ENCODE measurements around the gene SLC24A3. TPM values are rescaled to one million over a fixed set of nuclear protein-coding genes. Genes with fewer than 3 reads are reported as not detected.
"Not testable (repeated sequence)": the region's sequence is repeated elsewhere in the genome, so short reads cannot be mapped to it uniquely, and the experiment has no call there.

SLC24A3 gene
- total RNA-seq, 1 donor from 2014 or later: 17.8 TPM

DNA sequence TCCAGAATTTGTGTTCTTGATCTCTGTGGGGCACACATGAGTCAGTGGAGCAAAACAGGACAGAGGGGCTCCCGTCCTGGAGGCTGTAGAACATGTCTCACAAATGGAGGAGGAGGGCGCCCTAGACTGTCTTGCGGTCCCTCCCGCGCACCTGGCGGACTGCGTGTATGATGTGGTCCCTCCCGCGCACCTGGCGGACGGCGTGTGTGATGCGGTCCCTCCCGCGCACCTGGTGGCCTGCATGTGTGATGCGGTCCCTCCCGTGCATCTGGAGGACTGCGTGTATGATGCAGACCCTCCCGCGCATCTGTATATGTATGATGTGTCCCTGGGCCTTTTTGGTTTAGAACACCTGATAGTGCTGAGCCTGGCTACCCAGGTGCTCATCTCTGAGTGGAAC, 386.8 kb downstream of the SLC24A3 start:
- no peak for DNase-seq

DNA sequence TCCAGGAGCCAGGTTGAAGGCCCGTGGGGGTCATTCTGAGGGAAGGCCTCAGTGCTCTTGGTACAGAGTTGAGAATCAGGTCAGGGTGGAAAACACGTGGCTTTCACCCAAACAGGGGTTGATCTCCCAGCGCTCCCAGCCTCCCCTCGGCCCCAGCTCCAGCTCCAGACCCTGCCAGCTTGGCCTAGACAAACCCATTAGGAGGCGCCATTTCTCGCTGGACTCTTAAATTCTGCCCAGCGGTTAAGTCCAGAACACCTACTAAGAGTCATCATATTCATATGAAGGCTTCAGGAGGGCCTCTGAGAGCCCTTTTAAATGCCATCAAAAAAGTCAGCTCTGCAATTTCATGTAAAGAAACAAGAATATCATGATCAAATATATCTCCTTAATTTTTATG, 387.6 kb downstream of the SLC24A3 start:
- DNase-seq: no peak

- no peak for DNase-seq
These were observed 388.8 kb downstream of the SLC24A3 start for GRCh38 chr20:19601126-19601810.

- no peak for DNase-seq
These were observed 390.4 kb downstream of the SLC24A3 start for GRCh38 chr20:19602675-19603375.

DNA sequence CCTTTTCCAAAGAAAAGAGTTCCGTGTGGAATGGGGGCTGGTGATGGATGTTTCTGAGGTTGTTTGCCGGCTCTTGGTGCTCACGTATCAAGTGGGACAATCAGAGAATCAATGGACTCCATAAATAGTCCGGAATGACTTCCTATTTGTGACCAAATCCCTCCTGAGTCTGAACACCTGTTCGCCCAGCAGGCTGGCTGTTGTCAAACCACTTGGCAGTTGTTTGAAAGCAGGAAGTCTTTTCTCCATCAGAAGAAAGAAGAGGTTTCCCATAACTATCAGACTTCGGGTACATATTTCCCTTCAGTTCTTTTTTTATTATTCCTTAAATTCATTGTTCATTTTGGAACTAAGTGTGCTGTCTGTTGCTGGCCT, 390.9 kb downstream of the SLC24A3 start:
- DNase-seq: no peak

DNA sequence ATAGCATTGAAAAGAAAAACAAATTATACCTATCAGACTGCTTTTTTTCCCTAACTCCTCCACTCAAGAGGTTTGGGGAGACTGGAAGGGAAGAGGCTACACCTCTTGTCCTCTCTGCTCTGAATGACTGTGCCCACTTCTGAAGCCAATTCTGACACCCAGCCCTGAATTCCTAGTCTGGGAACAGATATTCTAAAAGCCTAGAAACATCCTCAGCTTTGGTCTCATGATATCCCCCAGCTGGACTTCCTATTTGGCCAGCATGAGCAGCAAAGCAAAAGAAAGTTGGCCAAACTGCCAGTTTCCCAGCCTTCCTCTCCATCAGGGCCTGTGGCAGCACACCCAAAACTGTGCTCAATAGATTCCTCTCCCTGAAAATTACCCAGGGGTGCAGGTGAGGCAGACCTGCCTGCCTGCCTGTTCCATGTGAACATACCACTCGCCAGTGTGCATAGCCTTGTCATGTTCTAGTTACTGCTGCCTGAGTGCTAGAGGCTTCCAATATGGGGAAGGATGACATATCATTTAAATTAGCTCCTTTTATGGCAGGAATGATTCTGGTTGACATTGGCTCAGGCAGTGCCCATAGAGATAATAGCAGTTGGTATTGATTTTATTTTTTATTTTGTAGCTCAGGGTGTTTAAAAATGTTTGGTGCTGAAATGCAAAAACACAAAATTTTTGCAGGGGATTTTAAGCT, 393.5 kb downstream of the SLC24A3 start:
- no peak for DNase-seq

DNA sequence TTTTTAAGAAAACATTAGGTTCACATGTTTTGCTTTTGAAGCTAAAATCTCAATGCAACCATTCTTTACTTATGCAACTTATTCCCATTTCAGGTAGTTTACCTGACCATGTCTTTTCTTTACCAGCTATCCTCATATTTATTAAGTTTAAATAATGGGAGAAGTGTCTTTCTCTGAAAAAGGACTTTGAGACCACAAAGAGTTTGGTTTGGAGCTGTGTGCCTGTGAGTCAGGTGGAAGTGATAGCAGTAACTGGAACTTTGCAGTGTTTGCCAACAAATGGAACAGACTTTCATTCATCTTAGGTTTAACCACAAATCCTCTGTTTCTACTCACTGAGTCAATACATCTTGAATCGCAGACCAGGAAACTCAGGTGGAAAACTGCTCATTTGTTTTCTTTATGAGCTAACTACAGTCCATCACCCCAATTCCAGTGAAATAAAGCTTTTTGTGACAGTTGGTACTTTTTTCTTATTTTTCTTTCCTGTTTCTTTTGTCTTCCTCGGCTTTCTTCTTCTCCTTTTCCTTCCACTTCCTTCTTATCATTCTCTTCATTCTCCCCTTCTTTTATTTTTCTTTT, 397.3 kb downstream of the SLC24A3 start:
- DNase-seq: no peak

DNA sequence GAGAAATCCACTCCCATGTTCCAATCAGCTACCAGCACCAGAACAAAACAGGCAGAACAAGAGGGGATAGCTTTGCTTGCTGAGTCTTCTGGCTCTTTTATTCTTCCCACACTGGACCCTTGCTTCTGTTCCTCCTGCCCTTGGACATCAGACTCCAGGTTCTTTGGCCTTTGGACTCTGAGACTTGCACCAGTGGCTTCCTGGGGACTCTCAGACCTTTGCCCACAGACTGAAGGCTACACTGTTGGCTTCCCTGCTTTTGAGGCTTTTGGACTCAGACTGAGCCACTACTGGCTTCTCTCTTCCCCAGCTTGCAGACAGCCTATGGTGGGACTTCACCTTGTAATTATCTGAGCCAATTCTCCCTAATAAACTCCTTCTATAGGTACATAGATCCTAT, 403.2 kb downstream of the SLC24A3 start:
- no peak for DNase-seq

DNA sequence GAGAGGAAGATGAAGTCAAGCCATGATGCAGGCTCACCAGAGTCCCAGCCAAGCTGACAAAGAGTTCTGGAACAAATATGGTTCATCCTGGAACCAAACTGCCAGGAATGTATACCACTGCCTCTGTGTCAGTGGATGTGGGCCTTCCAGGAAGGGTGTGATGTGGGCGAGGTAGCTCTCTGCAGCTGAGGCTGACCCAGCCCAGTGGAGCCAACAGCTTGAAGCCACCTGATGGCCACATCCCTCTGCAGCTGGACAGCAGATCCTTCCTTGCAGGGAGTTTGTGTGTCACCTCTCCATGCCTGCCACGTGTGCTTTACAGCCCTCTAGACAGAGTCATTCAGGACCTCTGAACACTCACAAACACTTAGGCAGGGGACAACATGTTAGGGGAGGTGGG, 403.6 kb downstream of the SLC24A3 start:
- no peak for DNase-seq

DNA sequence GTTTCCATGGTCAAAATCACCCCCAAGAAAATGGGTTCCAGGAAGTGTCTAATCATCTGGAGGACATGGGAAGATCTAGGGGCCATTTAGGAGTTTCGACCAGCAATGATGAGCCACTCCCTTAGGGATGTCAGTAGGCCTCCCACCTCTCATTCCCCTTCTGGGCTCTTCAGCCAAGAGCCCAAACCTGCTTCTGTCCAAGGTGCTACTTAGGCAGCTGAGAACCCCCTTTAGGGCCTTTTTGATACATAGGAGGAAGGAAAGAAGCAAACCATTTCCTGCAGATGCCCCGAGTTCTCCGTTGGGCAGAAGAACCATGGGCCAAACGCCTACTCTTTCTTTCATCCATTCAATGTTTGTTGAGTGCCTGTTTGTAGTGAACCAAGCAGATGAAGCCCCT, 404.2 kb downstream of the SLC24A3 start:
- no peak for DNase-seq

- DNase-seq: no peak
These were observed 404.8 kb downstream of the SLC24A3 start for GRCh38 chr20:19617256-19617655.

DNA sequence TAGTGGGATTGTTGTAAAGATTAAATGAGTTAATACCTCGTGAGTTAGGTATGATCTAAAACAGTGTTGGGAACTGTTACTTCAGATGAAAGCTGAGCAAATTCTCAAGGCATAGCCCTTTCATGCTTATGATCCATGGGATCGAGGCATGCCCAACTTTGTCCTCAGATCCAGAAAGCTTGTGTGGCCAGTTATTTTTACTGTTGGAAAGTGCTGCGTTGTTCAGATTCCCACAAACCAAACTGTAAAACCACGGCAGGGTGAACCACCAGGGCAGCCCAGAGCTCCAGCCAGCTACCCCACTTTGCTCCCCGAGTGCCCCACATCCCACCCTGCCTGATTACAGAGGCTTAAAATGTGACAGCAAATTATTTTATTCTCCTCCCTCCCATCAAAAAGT, 406.3 kb downstream of the SLC24A3 start:
- no peak for DNase-seq

DNA sequence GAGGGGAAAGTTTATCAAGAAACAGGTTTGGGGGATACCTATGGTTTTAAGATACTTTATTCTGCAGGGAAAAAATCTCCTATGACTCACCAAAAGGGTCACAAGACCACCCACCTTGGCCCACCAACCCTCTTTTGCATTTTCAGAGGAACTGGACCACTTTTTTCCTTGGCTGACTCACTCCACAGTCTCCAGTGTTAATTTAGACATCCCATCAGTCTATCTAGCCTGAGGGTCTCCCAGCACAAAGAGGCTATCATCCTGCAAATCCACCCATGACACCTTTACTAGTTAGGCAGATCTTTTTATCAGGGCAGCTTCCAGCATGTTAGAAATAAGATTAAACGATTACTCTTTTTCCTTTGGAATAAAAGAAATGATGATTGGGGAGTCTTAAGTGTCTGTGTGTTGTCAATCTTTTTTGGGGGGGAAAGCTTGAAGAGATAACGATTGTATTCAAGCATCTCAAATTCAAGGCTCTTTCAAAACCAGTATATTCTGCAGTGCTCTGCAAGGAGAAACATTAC, 407.5 kb downstream of the SLC24A3 start:
- DNase-seq: no peak

DNA sequence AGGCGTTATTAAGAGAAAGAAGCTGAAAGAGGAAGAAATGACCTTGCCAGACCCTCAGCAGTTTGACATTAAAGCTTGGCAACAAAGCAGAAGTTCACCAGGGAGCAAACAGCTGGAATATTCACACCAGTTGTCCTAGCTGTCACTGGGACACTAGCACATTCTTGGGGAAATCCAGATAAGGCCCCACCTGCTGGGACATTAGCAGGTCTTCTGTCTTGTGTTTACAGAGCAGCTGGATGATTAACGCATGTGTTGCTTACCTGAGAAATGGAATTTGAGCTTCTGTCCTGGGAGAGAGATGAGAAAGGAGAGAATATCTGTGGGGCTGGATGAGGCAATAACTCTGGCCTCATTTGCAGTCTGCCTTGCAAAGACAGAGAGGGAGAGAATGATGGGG, 408.0 kb downstream of the SLC24A3 start:
- DNase-seq: no peak

GRCh38 chr20:19621072-19621471, 408.6 kb downstream of the SLC24A3 start:
- DNase-seq: no peak

GRCh38 chr20:19624221-19624965, 412.0 kb downstream of the SLC24A3 start:
- DNase-seq: no peak

DNA sequence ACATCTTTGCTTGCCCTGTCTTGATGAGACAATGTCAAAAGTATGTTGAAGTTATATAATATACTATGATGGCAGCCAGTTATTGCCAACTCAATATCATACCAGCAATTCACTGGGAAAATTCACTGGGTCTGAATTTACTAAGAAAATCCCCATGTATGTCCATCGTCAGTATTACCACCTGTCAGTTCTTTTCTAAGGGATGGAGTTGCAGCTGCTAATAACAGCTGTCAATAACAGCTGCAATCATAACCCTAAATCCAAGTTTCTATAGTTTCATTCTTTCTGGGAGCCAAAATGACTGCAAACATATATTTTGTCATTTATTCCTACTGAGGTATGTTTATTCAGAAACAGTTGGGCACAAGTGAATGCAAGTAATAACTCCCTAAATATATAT, 413.0 kb downstream of the SLC24A3 start:
- no peak for DNase-seq

GRCh38 chr20:19626896-19627295, 414.5 kb downstream of the SLC24A3 start:
- no peak for DNase-seq

GRCh38 chr20:19628570-19629134, 416.2 kb downstream of the SLC24A3 start:
- no peak for DNase-seq

DNA sequence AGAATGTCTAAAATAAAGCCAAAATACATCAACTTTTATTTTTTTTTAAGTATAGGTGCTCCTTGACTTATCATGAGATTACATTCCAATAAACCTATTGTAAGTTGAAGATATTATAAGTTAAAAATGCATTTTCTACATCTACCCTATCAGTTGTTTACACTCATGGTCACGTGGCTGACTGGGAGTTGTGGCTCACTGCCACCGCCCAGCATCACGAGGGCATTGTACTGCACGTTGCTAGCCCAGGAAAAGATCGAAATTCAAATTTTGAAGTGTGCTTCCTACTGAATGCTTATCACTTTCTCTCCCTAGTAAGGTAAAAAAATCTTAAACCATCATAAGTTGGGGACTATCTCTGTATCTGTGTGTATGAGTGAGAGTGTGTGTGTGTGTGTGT, 419.0 kb downstream of the SLC24A3 start:
- DNase-seq: no peak

GRCh38 chr20:19633985-19634384, 421.5 kb downstream of the SLC24A3 start:
- DNase-seq: no peak

- DNase-seq: not testable (repeated sequence)
These were observed 427.1 kb downstream of the SLC24A3 start for GRCh38 chr20:19639471-19640045.
